H1 (cell line): ENCODE data around the gene UBC. TPM values are rescaled to one million over a fixed set of nuclear protein-coding genes. Genes with fewer than 3 reads are reported as not detected.

Experiments used
- CTCF ChIA-PET: fragments of 300-600 bp; sonication (Branson Sonifier 250); formaldehyde crosslinking; loops from one replicate; lab custom pipeline; 2021; ENCODE audit not compliant: partially characterized antibody; lab: Charles Lee
- POLR2A ChIA-PET: fragments of 300-600 bp; sonication (Branson Sonifier 250); formaldehyde crosslinking; loops from one replicate; lab custom pipeline; 2021; ENCODE audit warnings: inconsistent platforms; ENCODE audit not compliant: partially characterized antibody; lab: Charles Lee
- DNase-seq, 2 experiments: peaks; one replicate each; pipeline versions ENCODE4 v3.0.0 to v3.0.0-alpha.2; 2010 to 2022; ENCODE audit warnings: low spot score in 2 of 2, low read depth in 1 of 2, mixed read lengths in 1 of 2
- FAIRE-seq: peaks from 2 replicates; lab custom pipeline; 2011; peaks lifted over from hg19 to GRCh38; lab: Jason Lieb, UNC
- H2AFZ ChIP-seq: 2 replicates; pipeline ENCODE4 v1.8.1; 2012; ENCODE audit warnings: low read length, inconsistent platforms
- H2AK5ac ChIP-seq: 2 replicates; pipeline ENCODE4 v1.6.1; 2013; ENCODE audit warnings: low read depth, low read length
- H2BK120ac ChIP-seq: replicated peaks from 2 replicates; pipeline ENCODE3; 2013; ENCODE audit warnings: low read depth, low read length, inconsistent platforms
- H2BK12ac ChIP-seq: 2 replicates; pipeline ENCODE4 v1.6.1; 2013; ENCODE audit warnings: low read depth, low read length
- H2BK15ac ChIP-seq: 2 replicates; pipeline ENCODE4 v1.6.1; 2013; ENCODE audit warnings: low read length
- H2BK20ac ChIP-seq: 2 replicates; pipeline ENCODE4 v1.6.1; 2013; ENCODE audit warnings: low read length
- H2BK5ac ChIP-seq: 2 replicates; pipeline ENCODE4 v1.6.1; 2013; ENCODE audit warnings: low read depth, low read length
- H3K14ac ChIP-seq: 2 replicates; pipeline ENCODE4 v1.6.1; 2013; ENCODE audit warnings: inconsistent platforms; ENCODE audit not compliant: insufficient read length
- H3K18ac ChIP-seq: 2 replicates; pipeline ENCODE4 v1.6.1; 2013; ENCODE audit warnings: low read length; ENCODE audit errors: extremely low read depth
- H3K23ac ChIP-seq: 2 replicates; pipeline ENCODE4 v1.6.1; 2013; ENCODE audit warnings: inconsistent platforms; ENCODE audit not compliant: insufficient read length
- H3K23me2 ChIP-seq: 2 replicates; pipeline ENCODE4 v1.6.1; 2013; ENCODE audit warnings: low read depth, low read length
- H3K27ac ChIP-seq: 2 replicates; pipeline ENCODE4 v1.6.1; 2011; ENCODE audit warnings: low read depth, low read length, inconsistent platforms
- H3K27me3 ChIP-seq, 4 experiments: replicated peaks in 1 of 4; 1 replicate in 1 of 4; 2 replicates in 3 of 4; pipeline versions ENCODE4 v1.6.1 to v1.8.1; 2011 to 2013; ENCODE audit warnings: low read length in 3 of 4, mild to moderate bottlenecking in 3 of 4, inconsistent platforms in 2 of 4, mixed read lengths in 2 of 4, moderate library complexity in 1 of 4; ENCODE audit not compliant: control insufficient read depth in 3 of 4, insufficient read depth in 3 of 4; ENCODE audit errors: extremely low read depth in 1 of 4
- H3K36me3 ChIP-seq, 4 experiments: 2 replicates each; pipeline versions ENCODE4 v1.6.1 to v1.8.1; 2011 to 2013; ENCODE audit warnings: mild to moderate bottlenecking in 4 of 4, low read length in 3 of 4, moderate library complexity in 2 of 4, control low read depth in 1 of 4, inconsistent platforms in 1 of 4; ENCODE audit not compliant: insufficient read depth in 4 of 4, control insufficient read depth in 2 of 4
- H3K4ac ChIP-seq: replicated peaks from 2 replicates; pipeline ENCODE3; 2013; ENCODE audit warnings: low read length, low read depth, mixed read lengths, inconsistent platforms; ENCODE audit not compliant: insufficient read length
- H3K4me1 ChIP-seq, 4 experiments: replicated peaks in 1 of 4; 1 replicate in 1 of 4; 2 replicates in 3 of 4; pipeline versions ENCODE4 v1.6.1 to v1.8.1; 2011 to 2013; ENCODE audit warnings: low read length in 3 of 4, inconsistent platforms in 2 of 4, mixed read lengths in 1 of 4; ENCODE audit not compliant: insufficient read depth in 4 of 4, control insufficient read depth in 3 of 4
- H3K4me2 ChIP-seq, 2 experiments: 2 replicates each; pipeline versions ENCODE4 v1.6.1 to v1.8.1; 2011 to 2013; ENCODE audit warnings: low read depth in 2 of 2, low read length in 2 of 2, control low read depth in 1 of 2, inconsistent platforms in 1 of 2, mild to moderate bottlenecking in 1 of 2; ENCODE audit not compliant: insufficient read depth in 1 of 2
- H3K4me3 ChIP-seq, 4 experiments: fragments of 200-600, 300-600 bp in 1 of 4; sonication (generic), shearing (Covaris generic), sonication (Bioruptor Twin) in 1 of 4; 2 replicates each; pipeline versions ENCODE4 v1.5.1 to v1.8.1; 2011 to 2016; ENCODE audit warnings: low read length in 4 of 4, low read depth in 3 of 4, control low read depth in 2 of 4, inconsistent platforms in 2 of 4, mild to moderate bottlenecking in 2 of 4, mixed read lengths in 1 of 4, moderate library complexity in 1 of 4; ENCODE audit not compliant: insufficient read depth in 2 of 4; ENCODE audit errors: extremely low read depth in 1 of 4
- H3K56ac ChIP-seq: replicated peaks from 2 replicates; pipeline ENCODE3; 2013; ENCODE audit warnings: low read depth, mild to moderate bottlenecking, mixed read lengths, low read length, inconsistent platforms; ENCODE audit not compliant: insufficient read length
- H3K79me1 ChIP-seq: 2 replicates; pipeline ENCODE4 v1.6.1; 2013; ENCODE audit warnings: low read depth, low read length, control low read depth
- H3K79me2 ChIP-seq, 2 experiments: 2 replicates each; pipeline versions ENCODE4 v1.6.1 to v1.8.1; 2012 to 2013; ENCODE audit warnings: low read length in 2 of 2, mild to moderate bottlenecking in 2 of 2, inconsistent platforms in 1 of 2; ENCODE audit not compliant: insufficient read depth in 2 of 2, control insufficient read depth in 1 of 2
- H3K9ac ChIP-seq, 4 experiments: replicated peaks in 1 of 4; 1 replicate in 1 of 4; 2 replicates in 3 of 4; pipeline versions ENCODE4 v1.6.1 to v1.8.1; 2011 to 2013; ENCODE audit warnings: low read depth in 3 of 4, low read length in 3 of 4, control low read depth in 2 of 4, mild to moderate bottlenecking in 2 of 4, moderate library complexity in 2 of 4, inconsistent platforms in 1 of 4; ENCODE audit errors: extremely low read depth in 1 of 4
- H3K9me3 ChIP-seq, 2 experiments: 2 replicates each; pipeline versions ENCODE4 v1.6.1 to v1.8.1; 2012 to 2013; ENCODE audit warnings: mild to moderate bottlenecking in 2 of 2, moderate library complexity in 2 of 2, control low read depth in 1 of 2, inconsistent platforms in 1 of 2, low read depth in 1 of 2, low read length in 1 of 2, mixed read lengths in 1 of 2; ENCODE audit not compliant: insufficient read depth in 2 of 2
- H4K20me1 ChIP-seq, 2 experiments: replicated peaks in 1 of 2; 2 replicates each; pipeline versions ENCODE3 to v1.8.1; 2011 to 2013; ENCODE audit warnings: inconsistent platforms in 2 of 2, low read length in 2 of 2, mild to moderate bottlenecking in 1 of 2; ENCODE audit not compliant: insufficient read depth in 2 of 2, control insufficient read depth in 1 of 2
- H4K5ac ChIP-seq: 2 replicates; pipeline ENCODE4 v1.6.1; 2013; ENCODE audit warnings: low read length, low read depth, mixed read lengths, inconsistent platforms; ENCODE audit not compliant: insufficient read length
- H4K8ac ChIP-seq: 2 replicates; pipeline ENCODE4 v1.8.0; 2013; ENCODE audit warnings: mild to moderate bottlenecking, moderate library complexity, low read length, inconsistent platforms; ENCODE audit not compliant: insufficient read depth; ENCODE audit errors: extremely low read depth
- H4K91ac ChIP-seq: replicated peaks from 2 replicates; pipeline ENCODE3; 2013; ENCODE audit warnings: low read length, mixed read lengths, inconsistent platforms; ENCODE audit not compliant: insufficient read length
- JUND ChIP-seq: IDR thresholded peaks from 2 replicates; pipeline ENCODE4 v1.6.1; 2011; ENCODE audit warnings: mild to moderate bottlenecking, improper control_type of control experiment, low read length
- MAX ChIP-seq: IDR thresholded peaks from 2 replicates; pipeline ENCODE4 v1.6.1; 2012; ENCODE audit warnings: inconsistent platforms
- POU5F1 ChIP-seq: IDR thresholded peaks from 2 replicates; pipeline ENCODE4 v1.6.1; 2011; ENCODE audit warnings: low read depth, mild to moderate bottlenecking, low read length, moderate library complexity
- SAP30 ChIP-seq: fragments of 300-600 bp; sonication (generic); IDR thresholded peaks from 2 replicates; pipeline ENCODE4 v1.7.1; 2012; ENCODE audit warnings: low read length, moderate library complexity, mild to moderate bottlenecking, inconsistent platforms; ENCODE audit not compliant: insufficient read depth, insufficient replicate concordance
- SP1 ChIP-seq: IDR thresholded peaks from 2 replicates; pipeline ENCODE4 v1.6.1; 2011; ENCODE audit warnings: low read depth, low read length
- YY1 ChIP-seq: IDR thresholded peaks from 2 replicates; pipeline ENCODE4 v1.6.1; 2011; ENCODE audit warnings: low read depth, mild to moderate bottlenecking, low read length
- WGBS, 2 experiments: shearing (Covaris generic) in 1 of 2; methylation state at CpG; one replicate each; pipeline versions ENCODE4 v1.1.6 to v1.1.7; 2013 to 2015; ENCODE audit warnings: low lambda C conversion rate in 2 of 2, mixed read lengths in 2 of 2, inconsistent platforms in 1 of 2, low coverage in 1 of 2, missing lambda C conversion rate in 1 of 2; ENCODE audit not compliant: insufficient replicate concordance in 2 of 2, insufficient coverage in 1 of 2, insufficient read length in 1 of 2; ENCODE audit errors: extremely low coverage in 1 of 2, missing lambda C conversion rate in 1 of 2; 5-methylcytosine and 5-hydroxymethylcytosine counted together
- polyA plus RNA-seq, 7 experiments: library from polyadenylated mRNA; depleted of rRNA in 3 of 7; stranded (reverse) in 5 of 7; unstranded in 2 of 7; fragments of >200 nt in 5 of 7; fragments of 200-250 nt in 2 of 7; gene quantifications; 1 replicate in 5 of 7; 2 replicates in 1 of 7; 4 replicates in 1 of 7; pipeline versions ENCODE4 v1.2.1 to v1.2.3, GENCODE V29; 2011 to 2013; ENCODE audit warnings: missing spikeins in 2 of 7, mixed read lengths in 2 of 7
- total RNA-seq: library from RNA; stranded (reverse); fragmentation: NEBNext Ultra II Directional; extraction: Animal tissue kit (Norgen Biotek cat#: 25700); gene quantifications from 2 replicates; pipeline ENCODE4 v1.2.1, GENCODE V29; 2021
- TF ChIP-seq, protein P1 (sequence below): IDR thresholded peaks from 2 replicates; pipeline ENCODE4 v1.6.1; 2012; ENCODE audit warnings: inconsistent platforms

UBC gene
- total and polyA plus RNA-seq, 2 of the 8 experiments (the other 6 are each of a cell fraction or from before 2014, with no cell fraction given) = 559 to 749 TPM

DNA sequence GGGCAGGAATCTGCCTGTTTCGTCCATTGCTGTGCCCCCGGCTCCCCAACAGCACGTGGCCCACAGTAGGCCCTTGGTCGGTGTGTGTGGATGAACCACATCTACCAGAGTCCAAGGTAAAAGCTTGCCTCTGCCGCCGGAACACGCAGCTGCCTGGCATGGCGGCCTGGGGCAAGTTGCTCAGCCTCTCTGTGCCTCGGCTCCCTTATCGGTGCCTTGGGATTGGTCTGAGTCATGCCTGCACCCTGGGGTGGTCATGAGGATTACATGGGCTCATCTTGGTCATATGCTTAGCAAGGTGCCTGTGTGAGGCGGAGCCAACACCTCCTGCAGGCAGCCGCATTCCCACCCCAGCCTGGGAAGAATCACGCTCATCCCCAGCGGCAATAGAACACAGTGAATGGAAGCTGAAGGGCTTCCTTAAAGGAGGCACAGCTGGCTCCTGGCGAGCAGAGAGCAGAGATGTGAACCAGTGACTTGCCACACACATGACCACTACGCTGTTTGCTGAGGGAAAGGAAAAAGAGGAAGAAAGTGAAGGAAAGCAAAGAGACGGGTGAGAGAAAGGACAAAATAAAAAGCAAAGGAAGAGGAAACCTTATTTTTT is 45.3 kb downstream of the UBC start:
- WGBS, 2 experiments = 80% methylated on average over 17 of the region's 17 CpGs; no CpG with 5 or more reads in 1 of the 2 experiments
- Histone ChIP-seq H3K9ac (no peak overlapping the region), H3K27ac (0 out of 2 replicates have a peak overlapping the region, but pooled peaks have one; percentile 7), H3K36me3 (no peaks in the 10 kb centered on the region), H4K20me1 (no peaks in the 10 kb centered on the region), H3K56ac (no peak overlapping the region), H3K4ac (no peak overlapping the region), H3K79me1 (no peaks in the 10 kb centered on the region), H4K8ac (0 out of 2 replicates have a peak overlapping the region, but pooled peaks have one; percentile 73), H3K14ac (no peak overlapping the region), H3K9me3 (no peaks in the 10 kb centered on the region), H2BK120ac (peak overlapping the region; percentile 41), H3K79me2 (no peaks in the 10 kb centered on the region), H3K18ac (peak overlapping the region; percentile 57; the same call in 1 of the 2 replicates), H3K23ac (no peak overlapping the region), H2AFZ (peak overlapping the region; percentile 83), H4K5ac (no peak overlapping the region), H2AK5ac (no peak overlapping the region), H3K4me3 (no peak overlapping the region), H2BK15ac (no peak overlapping the region), H2BK20ac (no peak overlapping the region), H2BK12ac (peak overlapping the region; percentile 35; the same call in 1 of the 2 replicates), H3K23me2 (peaks cover under 1% of the 10 kb centered on the region; the same call in 1 of the 2 replicates), H2BK5ac (peak overlapping the region; percentile 54; the same call in 1 of the 2 replicates), H4K91ac (peak overlapping the region; percentile 30), H3K27me3 (no peaks in the 10 kb centered on the region), H3K4me2 (no peak overlapping the region), H3K4me1 (peaks cover 0 to 8% (median 6%) of the 10 kb centered on the region in 4 experiments; a peak in 6 of 7 replicates)
- no peak for DNase-seq
- ChIA-PET POLR2A (interaction anchor here (0.6 to 2.2 kb wide), 5 partner anchors 15 to 84 kb away, joined by 3 to 10 read pairs (median 3); partner anchors contain the start of gene UBC), CTCF (interaction anchor here (0.5 to 2.1 kb wide), 7 partner anchors 12 to 460 kb away, joined by 3 to 5 read pairs (median 3); no protein-coding TSS in a partner anchor)
- no peak for FAIRE-seq
- TF ChIP-seq, protein P1, sequence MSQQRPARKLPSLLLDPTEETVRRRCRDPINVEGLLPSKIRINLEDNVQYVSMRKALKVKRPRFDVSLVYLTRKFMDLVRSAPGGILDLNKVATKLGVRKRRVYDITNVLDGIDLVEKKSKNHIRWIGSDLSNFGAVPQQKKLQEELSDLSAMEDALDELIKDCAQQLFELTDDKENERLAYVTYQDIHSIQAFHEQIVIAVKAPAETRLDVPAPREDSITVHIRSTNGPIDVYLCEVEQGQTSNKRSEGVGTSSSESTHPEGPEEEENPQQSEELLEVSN = peak; percentile 15; the same call in 1 of the 2 replicates
- TF ChIP-seq POU5F1 (no peak), JUND (no peak), YY1 (no peak), SAP30 (no peak), MAX (0 out of 2 replicates have a peak, but pooled peaks have one; percentile 15), SP1 (no peak)
